MM.1S (cell line): ENCODE measurements around the gene CENPM.

ENCODE experiments used
- DNase-seq: peaks from one replicate; pipeline ENCODE4 v3.0.0-alpha.2; 2015
- H2AFZ ChIP-seq: fragments of 300-600 bp; sonication (generic); 2 replicates; pipeline ENCODE4 v1.6.0; 2016; ENCODE audit warnings: antibody characterized with exemption, low read length
- H3F3A ChIP-seq: fragments of 300-600 bp; sonication (generic); 2 replicates; pipeline ENCODE4 v1.6.1; 2016; ENCODE audit warnings: mild to moderate bottlenecking, antibody characterized with exemption, low read length, moderate library complexity, mixed read lengths; ENCODE audit not compliant: insufficient read depth
- H3K27ac ChIP-seq: fragments of 300-600 bp; sonication (generic); 2 replicates; pipeline ENCODE4 v1.5.1; 2016; ENCODE audit warnings: mild to moderate bottlenecking, low read length
- H3K27me3 ChIP-seq: fragments of 300-600 bp; sonication (generic); replicated peaks from 2 replicates; pipeline ENCODE4 v1.6.0; 2016; ENCODE audit warnings: low read length; ENCODE audit not compliant: insufficient read depth
- H3K36me3 ChIP-seq: fragments of 300-600 bp; sonication (generic); replicated peaks from 2 replicates; pipeline ENCODE4 v1.6.1; 2016; ENCODE audit warnings: mild to moderate bottlenecking, low read length, mixed read lengths; ENCODE audit not compliant: insufficient read depth
- H3K4me1 ChIP-seq: fragments of 300-600 bp; sonication (generic); 2 replicates; pipeline ENCODE4 v1.6.1; 2016; ENCODE audit warnings: low read length, mixed read lengths
- H3K4me2 ChIP-seq: fragments of 300-600 bp; sonication (generic); 2 replicates; pipeline ENCODE4 v1.6.0; 2016; ENCODE audit warnings: low read depth, low read length
- H3K4me3 ChIP-seq: fragments of 300-600 bp; sonication (generic); 2 replicates; pipeline ENCODE4 v1.5.1; 2016; ENCODE audit warnings: low read length, mixed read lengths
- H3K79me2 ChIP-seq: fragments of 300-600 bp; sonication (generic); 2 replicates; pipeline ENCODE4 v1.6.1; 2016; ENCODE audit warnings: mixed run types, low read length, mixed read lengths
- H3K9ac ChIP-seq: fragments of 300-600 bp; sonication (generic); 2 replicates; pipeline ENCODE4 v1.6.1; 2016; ENCODE audit warnings: low read length, mixed read lengths
- H3K9me2 ChIP-seq: fragments of 300-600 bp; sonication (generic); replicated peaks from 2 replicates; pipeline ENCODE4 v1.6.1; 2016; ENCODE audit warnings: mild to moderate bottlenecking, low read length, mixed read lengths; ENCODE audit not compliant: insufficient read depth
- H3K9me3 ChIP-seq: fragments of 300-600 bp; sonication (generic); replicated peaks from 2 replicates; pipeline ENCODE4 v1.6.1; 2016; ENCODE audit warnings: mild to moderate bottlenecking, low read length, mixed read lengths; ENCODE audit not compliant: insufficient read depth
- H4K20me1 ChIP-seq: fragments of 300-600 bp; sonication (generic); 2 replicates; pipeline ENCODE4 v1.6.1; 2016; ENCODE audit warnings: mild to moderate bottlenecking, low read length, moderate library complexity, mixed read lengths; ENCODE audit not compliant: insufficient read depth
- CTCF ChIP-seq: fragments of 300-600 bp; sonication (generic); IDR thresholded peaks from 2 replicates; pipeline ENCODE4 v1.5.1; 2016; ENCODE audit warnings: antibody characterized with exemption, low read length, mixed read lengths
- EZH2 ChIP-seq: fragments of 300-600 bp; sonication (generic); optimal IDR thresholded peaks from 2 replicates; pipeline ENCODE3; 2017; ENCODE audit warnings: low read depth, mild to moderate bottlenecking, antibody characterized with exemption, low read length, mixed read lengths
- EZH2phosphoT487 ChIP-seq: fragments of 300-600 bp; sonication (generic); IDR thresholded peaks from 2 replicates; pipeline ENCODE4 v1.6.1; 2018; ENCODE audit warnings: antibody characterized with exemption, low read length

CENPM gene

GRCh38 chr22:41991111-41991510 lies 44.2 kb upstream of the CENPM start:
- TF ChIP-seq EZH2phosphoT487 (no peak), EZH2 (no peak), CTCF (no peak)
- H4K20me1 ChIP-seq: no peaks in the 10 kb centered on the region
- H3K9me3 ChIP-seq: no peaks in the 10 kb centered on the region
- no peak overlapping the region for H2AFZ ChIP-seq
- H3F3A ChIP-seq: no peaks in the 10 kb centered on the region
- H3K4me2 ChIP-seq: no peak overlapping the region
- H3K4me3 ChIP-seq: no peak overlapping the region
- no peaks in the 10 kb centered on the region for H3K79me2 ChIP-seq
- H3K36me3 ChIP-seq: no peaks in the 10 kb centered on the region
- no peak overlapping the region for H3K9ac ChIP-seq
- no peak overlapping the region for H3K27ac ChIP-seq
- H3K9me2 ChIP-seq: no peaks in the 10 kb centered on the region
- no peaks in the 10 kb centered on the region for H3K27me3 ChIP-seq
- no peaks in the 10 kb centered on the region for H3K4me1 ChIP-seq
- DNase-seq: no peak

GRCh38 chr22:41989246-41989645 lies 42.3 kb upstream of the CENPM start:
- Histone ChIP-seq H3K4me3 (no peak overlapping the region), H3K9ac (no peak overlapping the region), H3K4me1 (no peaks in the 10 kb centered on the region), H3F3A (no peaks in the 10 kb centered on the region), H2AFZ (no peak overlapping the region), H3K4me2 (no peak overlapping the region), H3K9me2 (no peaks in the 10 kb centered on the region), H3K9me3 (no peaks in the 10 kb centered on the region), H3K36me3 (no peaks in the 10 kb centered on the region), H3K27ac (no peak overlapping the region), H3K27me3 (no peaks in the 10 kb centered on the region), H4K20me1 (no peaks in the 10 kb centered on the region), H3K79me2 (no peaks in the 10 kb centered on the region)
- TF ChIP-seq EZH2phosphoT487: no peak
- TF ChIP-seq EZH2: no peak
- TF ChIP-seq CTCF: no peak
- DNase-seq: no peak

- Histone ChIP-seq H3K27me3 (no peaks in the 10 kb centered on the region), H3K4me1 (no peaks in the 10 kb centered on the region), H3K4me2 (no peak overlapping the region), H3K36me3 (no peaks in the 10 kb centered on the region), H3F3A (no peaks in the 10 kb centered on the region), H4K20me1 (no peaks in the 10 kb centered on the region), H3K9me3 (no peaks in the 10 kb centered on the region), H3K79me2 (no peaks in the 10 kb centered on the region), H3K4me3 (no peak overlapping the region), H3K9ac (no peak overlapping the region), H3K27ac (no peak overlapping the region), H3K9me2 (no peaks in the 10 kb centered on the region), H2AFZ (no peak overlapping the region)
- TF ChIP-seq CTCF: no peak
- TF ChIP-seq EZH2: no peak
- no peak for TF ChIP-seq EZH2phosphoT487
- no peak for DNase-seq
These were observed 40.3 kb upstream of the CENPM start for GRCh38 chr22:41987276-41987675.
